ENCODE results near the gene TCHP.

- TF ChIP-seq CTCF (conservative IDR thresholded peaks at IDR 0.05; ENCODE audit: low read depth in 2 of 2) (no peak), CREB1 (CRISPR knock-in tag; IDR thresholded peaks at IDR 0.05; ENCODE audit: low read depth) (no peak)
Measured at GRCh38 chr12:109928058-109928656, 28.1 kb downstream of the TCHP start.
